ENCODE measurements around the gene NOS3.

The NOS3 gene

DNA sequence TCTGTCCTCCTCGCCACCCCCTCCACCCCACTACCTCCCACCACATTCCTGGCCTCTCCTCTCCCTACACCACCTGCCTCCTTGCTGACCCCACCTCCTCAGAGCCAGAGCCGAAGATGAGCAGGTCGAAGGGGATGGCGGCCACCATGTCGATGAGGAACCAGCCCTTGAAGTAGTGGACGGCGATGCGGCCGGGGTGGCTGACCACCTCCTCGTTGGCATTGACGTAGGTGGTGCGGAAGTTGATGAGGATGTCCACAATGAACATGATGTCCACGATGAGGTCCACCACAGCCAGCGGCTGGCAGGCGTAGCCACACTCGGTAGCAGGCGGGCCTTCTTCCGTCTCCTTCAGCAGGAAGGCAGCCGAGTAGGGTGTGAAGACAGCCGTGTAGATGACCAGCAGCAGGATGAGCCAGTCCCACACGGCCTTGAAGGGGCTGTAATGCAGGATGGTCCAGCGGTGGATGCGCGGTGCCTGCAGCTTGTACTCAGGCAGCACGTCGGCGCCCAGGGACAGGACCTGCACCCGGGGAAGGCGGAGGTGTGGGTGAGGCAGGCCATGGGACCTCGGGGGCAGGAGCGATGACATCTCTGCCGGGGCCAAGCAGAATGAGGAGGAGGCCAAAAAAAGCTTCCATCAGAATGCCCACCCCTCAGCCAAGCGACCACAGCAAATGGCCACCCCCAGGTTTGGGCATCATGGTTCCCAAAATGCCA, 38.3 kb upstream of the NOS3 start:
- peak; percentile 21 for DNase-seq

DNA sequence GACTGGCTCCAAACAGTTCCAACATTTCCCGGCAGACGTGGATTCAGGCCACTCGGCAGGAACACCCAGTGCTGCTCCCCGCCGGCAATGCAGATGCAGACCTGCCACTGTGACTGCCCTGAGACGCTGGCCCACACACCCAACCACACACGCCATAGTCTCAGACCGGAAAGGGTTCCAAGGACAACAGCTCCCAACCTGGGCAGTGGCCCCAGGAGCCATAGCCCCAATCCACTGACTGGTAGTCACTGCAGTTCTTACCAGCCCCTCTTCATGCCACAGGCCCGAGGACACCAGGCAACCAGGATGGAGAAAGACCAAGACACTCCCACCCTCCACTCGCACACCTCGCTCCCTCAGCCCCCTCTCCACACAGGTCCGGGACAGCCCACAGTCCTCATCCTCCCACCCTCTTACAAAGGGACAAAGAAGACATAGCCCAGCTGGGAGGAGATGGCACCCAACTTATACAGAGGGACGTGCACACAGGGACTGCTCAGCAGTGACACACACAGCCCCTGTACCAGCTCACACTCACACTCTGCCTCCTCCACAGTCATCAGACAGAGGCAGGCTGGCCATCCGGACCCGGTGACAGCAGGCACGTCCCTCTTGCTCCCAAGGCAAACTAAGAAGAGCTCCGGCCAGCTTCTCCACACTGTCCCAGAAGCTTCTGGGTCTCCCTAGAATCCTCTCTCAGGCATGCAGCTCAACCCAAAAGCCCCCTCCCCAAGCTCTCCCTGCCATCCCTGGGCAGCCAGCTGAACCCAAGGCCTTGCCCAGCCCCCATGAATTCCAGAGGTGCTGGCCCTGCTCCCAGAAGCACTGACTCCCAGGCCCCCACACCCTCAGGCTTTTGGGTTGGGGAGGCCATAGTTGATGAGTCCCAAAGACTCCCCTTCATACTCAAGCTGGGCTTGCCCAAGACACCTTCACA, 37.5 kb upstream of the NOS3 start:
- DNase-seq, result peak; percentile 19

DNA sequence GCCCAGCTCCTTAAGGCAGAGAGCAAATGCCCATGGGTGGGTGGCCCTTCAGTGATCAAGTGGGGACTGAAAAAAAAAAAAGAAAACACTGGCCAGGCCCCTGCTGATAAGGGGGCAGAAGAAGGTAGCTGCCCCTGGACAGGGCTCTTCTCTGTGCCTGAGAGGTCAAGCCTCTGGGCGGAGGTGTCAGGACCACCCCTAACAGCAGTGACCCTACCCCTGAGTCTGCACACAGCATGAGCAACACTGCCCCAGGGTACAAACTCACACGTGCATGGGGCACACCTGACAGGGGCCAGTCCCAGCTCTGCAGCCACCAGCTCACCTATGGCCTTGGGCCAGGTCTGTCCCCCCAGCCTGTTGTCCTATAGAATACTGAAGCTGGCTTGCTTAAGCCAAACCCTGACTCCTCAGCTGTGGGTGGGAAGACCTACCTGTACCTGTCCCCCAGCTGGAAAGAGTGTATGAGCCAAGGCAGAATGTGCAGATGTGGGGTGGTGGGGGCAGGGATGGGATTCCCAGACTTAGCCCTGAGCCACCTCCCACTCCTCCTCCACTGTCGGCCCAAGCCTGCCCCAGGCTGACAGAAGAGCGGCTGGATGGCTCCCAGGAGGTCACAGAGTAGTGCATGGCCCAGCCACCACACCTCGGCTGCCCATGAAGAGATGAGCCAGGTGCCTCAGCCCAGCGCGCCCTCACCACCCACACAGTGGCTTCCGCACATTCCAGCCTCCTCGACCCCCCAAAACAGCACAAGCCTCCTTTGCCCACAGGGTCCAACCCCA, 36.4 kb upstream of the NOS3 start:
- DNase-seq, result no peak

DNA sequence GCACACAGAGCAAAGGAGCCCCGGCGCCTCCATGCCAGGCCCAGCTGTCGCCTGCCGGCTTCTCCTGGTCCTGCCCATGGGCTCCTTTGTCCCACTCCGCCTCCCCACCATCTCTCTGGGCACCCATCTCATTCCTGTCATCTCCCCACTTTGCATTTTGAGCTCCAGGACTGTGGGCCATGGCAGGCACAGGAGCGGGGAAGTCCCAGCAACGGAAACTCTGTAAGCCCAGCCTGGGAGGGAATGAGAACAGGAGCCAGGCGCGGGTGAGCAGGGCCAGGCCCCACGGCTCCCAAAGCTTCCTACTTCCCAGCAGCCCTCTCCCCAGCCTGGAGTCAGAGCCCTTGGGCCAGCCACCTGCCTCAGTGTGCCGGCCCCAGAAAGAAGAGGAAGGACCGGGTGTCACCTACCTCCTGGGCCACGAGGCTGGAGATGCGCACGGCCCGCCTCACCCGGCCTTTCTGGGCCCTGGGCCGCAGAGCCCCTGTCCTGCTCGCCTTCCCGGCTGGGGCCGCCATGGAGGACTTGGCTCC, 35.8 kb upstream of the NOS3 start:
- no peak for DNase-seq

DNA sequence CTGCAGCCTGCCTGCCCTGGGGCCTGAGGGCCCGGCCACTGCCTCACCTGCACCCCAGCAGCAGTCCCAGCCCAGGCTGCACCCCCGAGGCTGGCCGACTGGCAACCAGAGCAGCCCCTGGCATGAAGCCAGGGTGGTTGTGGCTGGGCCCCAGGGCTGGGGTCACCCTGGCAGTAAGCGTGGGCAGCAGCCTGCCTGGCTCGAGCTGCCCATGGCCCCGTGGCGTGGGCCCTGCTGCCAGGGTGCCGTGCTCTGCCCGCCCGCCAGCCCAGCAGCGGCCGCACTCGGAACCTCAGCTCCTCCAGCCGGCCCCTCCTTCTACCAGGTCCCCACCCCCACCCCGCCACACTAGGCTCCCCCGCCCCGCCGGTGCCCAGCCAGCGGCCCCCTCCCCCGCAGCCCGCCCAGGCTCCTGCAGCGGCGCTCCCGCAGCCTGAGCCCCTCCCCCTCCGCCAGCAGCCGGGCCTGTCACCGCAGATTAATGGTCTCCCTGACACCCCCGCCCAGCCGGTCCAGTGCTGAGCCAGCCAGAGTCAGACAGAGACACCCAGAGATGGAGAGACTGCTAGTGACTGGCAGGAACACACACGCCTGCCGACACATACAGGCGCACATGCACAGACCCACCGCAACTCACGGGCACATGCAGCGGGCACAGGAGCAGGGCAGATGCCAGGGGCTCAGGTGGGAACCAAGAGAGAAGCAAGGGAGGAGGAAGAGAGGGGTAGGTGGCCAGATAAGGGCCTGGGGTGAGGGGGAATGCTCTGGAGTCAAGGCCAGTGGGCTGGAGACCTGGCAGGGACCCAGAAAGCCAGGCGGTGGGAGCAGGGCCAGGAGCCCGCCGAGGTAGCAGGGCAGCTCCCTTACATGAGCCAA, 35.1 kb upstream of the NOS3 start:
- DNase-seq, result peak; percentile 78

DNA sequence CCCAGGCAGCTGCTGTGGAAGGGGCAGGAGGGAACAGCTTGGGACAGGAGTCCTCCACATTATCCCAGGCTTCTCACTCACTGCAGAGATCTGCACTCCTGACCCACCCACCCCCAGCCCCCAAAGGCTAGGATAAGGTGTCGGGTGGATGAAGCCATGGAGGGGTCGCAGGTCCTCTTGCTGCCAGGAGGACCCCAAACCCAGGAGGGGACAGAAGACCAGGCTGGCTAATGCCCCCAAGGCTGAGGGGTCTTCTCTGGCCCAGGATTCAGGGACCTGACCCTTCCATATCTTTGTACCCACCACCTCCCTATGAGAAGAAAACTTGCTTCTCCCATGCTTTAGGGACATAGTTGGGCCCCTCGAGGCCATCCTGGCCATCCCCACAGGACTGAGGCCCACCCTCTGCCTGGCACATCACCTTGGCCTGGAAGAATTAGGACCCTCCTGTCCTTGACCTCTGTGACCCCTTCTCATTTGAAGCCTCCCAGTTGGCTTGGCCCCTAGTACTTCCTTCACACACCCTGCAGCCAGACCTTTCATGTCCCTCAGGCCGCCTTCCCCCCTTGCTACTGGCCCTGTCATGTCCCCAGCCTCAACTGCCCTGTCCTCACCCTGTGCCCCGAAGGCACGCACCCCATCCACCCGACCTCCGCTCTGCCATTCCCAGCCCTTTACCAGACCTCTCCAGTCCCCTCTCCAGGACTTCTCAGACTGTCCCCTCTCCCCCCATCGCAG, 34.3 kb upstream of the NOS3 start:
- no peak for DNase-seq

DNA sequence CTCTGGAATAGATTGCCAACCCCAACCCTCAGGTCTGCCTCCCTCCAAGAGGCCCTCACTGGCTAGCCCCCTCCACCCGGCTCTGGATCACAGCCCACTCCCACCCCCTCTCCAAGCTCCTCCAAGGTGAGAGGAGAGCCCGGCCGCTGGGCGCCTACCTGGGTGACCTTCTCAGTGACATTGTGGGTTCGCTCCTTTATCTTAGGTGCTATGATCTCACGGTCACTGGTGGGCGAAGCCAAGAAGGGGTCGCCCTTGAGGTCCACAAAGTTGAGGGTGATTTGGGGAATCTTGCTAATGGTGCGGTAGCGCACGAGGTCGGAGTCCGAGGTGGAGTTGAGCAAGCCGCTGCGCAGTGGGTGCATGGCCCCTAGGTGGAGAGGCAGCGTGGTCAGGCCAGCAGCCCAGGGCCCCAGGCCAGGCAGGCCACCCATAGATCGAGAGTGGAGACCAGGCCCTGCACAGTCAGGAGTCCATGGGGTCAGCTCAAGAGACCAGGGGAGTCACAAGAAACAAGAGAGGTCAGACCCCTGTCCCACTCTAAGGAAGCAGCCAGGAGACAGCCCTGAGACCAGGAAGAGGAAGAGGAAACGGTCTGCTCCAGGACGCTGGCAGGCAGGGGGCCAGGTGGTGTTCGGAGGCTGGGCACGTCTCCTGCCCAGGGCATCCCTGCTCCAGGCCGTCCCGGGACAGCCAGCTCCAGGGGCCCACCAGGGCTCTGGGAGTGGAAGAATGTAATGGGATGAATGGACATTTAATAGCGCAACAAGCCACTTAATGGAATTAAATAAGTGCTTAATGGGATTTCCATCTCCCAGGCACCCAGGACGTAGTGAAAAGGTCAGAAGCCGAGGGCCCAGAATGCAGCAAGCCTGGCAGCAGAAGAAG, 33.4 kb upstream of the NOS3 start:
- DNase-seq, result no peak

DNA sequence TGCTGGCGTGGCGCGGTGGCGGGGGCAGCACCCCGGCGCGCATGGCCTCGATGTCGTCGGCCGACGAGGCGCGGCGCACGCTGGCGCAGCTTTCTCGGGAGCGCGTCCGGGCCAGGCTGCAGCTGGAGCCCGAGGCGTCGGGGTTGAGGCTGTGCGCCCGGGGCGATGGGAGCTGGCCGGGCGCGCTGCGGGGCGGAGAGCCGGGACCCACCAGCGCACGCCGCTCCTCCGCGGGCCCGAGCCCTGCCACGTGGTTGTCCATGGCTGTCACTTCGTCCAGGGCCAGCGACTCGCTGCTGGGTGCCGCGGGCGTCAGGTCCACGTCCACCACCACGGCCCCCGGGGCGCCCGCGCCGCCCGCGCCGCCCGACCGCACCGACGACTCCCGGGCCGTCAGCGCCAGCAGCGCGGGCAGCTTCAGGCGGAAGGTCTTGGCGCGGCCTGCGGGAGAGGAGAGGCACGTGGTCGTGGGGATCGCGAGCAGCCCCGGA, 32.7 kb upstream of the NOS3 start:
- DNase-seq, result no peak

DNA sequence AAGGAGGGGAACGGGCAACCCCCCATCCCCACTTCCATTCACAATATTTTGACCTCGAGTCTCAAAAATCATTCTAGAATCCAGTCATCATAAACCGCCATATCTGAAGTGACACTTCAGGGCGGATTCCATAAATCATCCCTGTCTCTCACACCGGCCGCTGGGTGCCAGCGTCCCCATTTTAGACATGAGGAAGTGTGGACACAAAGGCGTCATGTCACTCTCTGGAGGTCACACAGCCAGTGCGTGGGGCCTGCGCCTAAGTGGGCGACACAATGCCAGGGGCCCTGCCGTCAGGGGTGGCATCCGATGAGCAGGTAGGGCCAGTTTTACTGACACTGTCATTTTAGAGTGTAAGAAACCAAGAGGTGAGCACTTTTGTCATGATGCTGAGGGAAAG, 32.2 kb upstream of the NOS3 start:
- DNase-seq, result no peak

DNA sequence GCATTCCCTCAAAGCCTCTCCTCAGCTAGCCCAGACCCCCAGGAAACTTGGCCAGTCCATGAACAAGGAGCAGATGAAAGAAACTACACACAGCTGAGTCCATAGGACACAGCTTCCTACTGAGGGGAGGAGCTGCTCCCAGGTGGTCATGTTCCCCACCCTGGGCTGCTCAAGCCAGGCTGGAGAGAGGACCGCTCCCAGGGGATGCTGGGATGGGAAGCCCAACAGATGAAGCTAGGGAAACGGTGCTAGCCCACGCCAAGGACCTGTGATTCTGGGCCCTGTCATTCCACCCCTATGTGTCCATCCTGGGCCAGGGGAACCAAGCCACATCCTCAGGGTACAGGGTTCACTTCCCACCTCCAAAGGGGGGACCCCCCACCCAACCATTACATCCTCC, 31.7 kb upstream of the NOS3 start:
- no peak for DNase-seq

DNA sequence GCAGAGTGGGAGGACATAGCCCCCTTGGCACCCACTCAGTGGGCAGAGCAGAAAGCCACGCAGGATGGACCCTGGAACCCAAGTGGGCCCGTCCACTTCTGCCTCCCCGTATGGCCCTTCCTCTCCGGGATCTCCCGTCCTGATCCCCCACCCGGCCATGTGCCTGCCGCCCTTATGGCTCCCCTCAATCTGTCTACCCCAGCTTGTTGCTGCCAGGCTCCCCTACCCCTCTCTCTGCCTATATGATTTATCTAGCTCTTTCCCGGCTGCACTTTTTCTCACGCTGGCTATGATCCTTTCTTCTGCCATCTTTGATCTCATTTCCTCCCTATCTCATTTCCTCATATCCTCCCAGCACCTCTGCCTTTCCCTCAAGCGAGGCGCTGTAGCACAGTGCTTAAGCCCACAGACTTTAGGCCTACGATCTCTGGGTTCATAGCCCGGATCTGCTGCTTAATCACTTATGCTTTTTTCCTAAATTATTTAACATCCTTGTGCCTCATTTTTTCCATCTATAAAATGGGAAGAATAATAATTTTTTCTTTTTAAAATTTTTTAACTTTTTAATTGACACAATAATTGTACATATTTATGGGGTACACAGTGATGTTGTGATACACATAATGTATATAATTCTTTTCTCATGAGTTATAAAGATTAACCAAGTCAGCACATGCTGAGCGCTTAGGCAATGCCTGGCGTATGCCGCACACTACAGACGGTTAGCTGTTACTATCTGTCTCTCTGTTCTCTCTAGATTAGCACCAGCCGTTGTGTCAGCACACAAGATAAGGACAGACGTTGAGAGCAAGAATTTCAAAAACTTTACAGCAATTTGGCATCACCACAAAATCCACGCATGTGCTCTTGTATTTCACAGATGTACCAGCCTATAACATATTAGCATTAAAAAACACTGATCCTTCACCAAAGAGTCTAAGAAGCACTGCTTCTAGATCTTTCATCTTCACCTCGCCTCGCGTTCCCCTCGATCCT, 30.8 kb upstream of the NOS3 start:
- DNase-seq, result no peak

DNA sequence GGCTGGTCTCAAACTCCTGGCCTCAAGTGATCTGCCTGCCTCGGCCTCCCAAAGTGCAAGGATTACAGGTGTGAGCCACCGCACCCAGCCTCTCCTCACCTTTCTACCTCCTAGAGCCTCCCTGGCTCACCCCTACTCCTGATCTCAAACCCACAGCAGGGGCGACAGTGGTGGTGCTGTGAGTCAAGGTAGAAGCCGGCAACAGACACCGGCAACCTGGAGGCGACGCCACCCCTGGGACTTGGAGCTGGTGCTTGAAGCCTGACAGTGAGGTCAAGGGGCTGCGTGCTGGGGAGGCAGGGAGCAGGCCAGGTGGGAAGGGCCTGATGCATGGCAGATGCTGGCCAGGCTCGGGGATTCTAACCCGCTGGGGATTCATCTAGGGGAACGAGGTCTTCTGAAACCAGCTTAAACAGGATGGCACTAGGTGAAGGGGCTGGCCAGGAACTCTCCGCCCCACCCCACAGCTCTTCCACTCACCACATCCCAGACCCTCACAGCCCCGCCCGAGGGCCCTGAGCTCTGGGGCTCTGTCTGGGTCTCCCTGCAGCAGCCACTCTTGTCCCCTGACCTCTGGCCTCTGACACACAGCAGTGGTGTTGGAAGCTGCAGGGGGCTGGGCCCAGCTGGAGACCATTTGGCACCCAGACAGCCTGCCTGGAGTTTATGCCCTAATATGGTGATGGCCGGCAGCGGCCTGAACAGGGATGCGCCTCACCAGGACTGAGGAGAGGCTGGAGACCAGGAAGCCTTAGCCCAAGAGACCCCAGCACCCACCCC, 29.1 kb upstream of the NOS3 start:
- no peak for DNase-seq

DNA sequence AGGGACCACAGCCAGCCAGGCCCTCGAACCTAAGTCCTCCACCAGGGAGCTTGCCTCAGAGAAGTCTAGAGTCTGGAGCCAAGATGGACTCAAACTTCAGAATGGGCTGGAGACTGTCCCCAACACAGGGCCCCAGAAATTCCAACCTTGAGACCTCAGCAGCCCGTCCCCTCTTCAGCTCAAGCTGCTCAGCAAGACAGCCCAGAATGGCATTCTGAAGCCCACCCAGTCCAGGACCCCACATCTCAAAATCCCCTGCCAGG, 28.6 kb upstream of the NOS3 start:
- DNase-seq, result no peak

DNA sequence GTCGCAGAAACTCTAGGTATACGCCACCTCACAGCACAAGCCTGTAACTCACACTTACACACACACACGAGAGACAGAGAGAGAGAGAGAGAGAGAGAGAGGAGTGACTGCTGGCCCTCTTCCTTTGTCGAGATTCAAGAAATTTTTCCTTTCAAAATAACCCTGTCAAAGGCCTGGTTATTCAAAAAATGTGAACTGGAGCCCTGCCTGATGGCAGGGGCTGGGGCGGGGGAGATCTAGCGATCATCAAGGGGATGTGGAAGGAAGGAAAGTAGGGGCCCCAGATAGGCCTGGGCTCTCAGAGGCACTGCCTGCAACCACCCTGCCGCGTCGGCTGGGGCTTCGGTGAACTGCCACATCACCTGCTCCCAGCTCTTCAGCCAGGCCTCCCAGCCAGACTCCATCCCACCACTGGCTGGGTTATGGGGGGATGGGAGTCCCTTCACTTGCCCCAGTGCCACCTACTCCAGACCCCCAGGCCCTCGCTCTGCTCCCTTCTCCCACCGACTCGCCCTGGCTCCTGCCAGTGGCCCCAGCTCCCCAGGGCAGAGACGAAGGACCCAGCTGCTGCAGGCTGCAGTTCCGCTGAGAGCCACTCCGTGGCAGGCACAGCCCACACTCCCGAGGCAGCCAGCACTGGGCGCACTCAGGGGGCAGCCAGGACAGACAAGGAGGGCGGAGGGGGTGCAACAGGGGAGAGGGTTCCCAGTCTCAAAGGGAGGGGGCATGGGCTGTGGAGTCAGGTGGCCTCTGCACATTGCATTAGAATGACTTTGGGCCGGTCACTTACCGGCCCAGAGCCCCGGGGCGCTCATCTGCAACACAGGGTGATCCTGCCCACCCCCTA, 28.0 kb upstream of the NOS3 start:
- DNase-seq, result no peak

DNA sequence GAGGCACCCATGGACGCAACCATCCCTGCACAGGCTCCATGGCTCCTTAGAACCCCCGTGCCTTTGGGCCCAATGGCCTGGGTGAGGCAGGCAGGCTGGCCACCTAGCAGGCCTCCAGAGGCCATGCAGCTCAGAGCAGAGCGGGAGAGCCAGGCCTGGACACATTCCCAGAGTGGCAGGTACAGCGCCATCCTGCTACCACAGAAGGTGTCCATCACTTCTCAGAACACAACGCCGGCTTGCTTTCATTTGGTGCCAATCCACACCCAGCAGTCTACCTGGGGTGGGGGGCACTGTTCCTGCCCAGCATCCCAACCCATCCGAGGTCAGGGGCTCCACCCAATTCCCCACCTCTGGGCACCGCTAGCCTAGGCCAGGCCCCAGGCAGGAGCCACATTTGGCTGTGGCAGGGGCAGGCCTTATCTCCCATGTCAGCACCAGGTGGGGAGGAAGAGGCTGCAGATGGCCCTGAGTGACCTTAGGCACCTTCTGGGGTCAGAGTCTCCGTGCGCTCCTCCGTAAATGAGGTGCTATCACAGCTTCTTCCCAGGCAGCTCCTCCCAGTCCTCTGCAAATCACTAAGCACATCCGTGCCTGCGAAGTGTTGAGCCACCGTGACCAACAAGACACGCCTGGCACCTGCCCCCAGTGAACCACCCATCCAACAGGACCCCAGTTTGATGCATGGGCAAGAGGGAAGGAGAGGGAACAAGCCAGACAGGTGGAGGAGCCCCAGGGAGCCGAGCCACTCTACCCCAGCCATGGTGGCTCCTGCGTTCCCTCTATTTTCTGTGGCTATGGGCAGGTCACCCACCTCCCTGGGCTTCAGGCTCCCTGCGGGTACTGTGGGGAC, 26.9 kb upstream of the NOS3 start:
- DNase-seq, result no peak

DNA sequence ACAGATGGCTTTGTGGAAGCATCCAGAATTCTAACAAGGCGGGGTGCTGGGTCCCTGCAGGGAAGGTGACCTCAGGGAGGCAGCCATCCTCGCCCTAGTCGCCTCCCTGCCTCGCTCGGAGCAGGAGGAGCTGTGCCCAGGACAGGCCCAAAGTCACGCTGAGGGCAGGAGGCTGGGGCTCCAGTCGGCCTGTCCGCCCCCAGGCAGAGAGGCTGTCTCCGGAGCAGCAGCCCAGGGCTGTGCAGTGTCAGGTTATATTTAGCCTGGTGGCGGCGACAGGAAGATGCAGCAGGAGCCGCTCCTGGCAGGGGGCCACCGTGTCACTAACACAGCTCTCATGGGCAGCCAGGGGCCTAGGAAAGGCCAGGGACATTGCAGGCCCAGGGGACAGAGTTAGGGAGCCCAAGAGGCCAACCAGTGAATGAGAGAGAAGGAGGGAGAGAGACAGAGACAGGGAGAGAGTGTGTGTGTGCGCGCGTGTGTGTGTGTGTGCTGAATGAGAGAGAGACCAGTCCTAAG, 26.2 kb upstream of the NOS3 start:
- no peak for DNase-seq
